ENCODE data around the gene CALR3. TPM values are rescaled to one million over a fixed set of nuclear protein-coding genes. Genes with fewer than 3 reads are reported as not detected.

CALR3 gene
- total RNA-seq, 2 experiments from 2014 or later: not detected

GRCh38 chr19:16532440-16533234 is 36.7 kb upstream of the CALR3 start:
- Mint-ChIP-seq H3K9me3 (no peaks in the 10 kb centered on the region), H3K27me3 (no peaks in the 10 kb centered on the region), H3K4me1 (peaks cover 2% of the 10 kb centered on the region), H3K27ac (no peak overlapping the region), H3K36me3 (ENCODE audit: low read depth) (peaks cover 57% of the 10 kb centered on the region), H3K4me3 (no peak overlapping the region)
- no peak for DNase-seq
- CTCF ChIA-PET: interaction anchor here (0.6 to 1.4 kb wide), 2 partner anchors 9 to 207 kb away, joined by 3 to 6 read pairs; no protein-coding TSS in a partner anchor
- POLR2A ChIA-PET: no interaction called here

- H3K36me3 Mint-ChIP-seq (ENCODE audit: low read depth): peaks cover 50% of the 10 kb centered on the region
- ChIA-PET POLR2A (no interaction called here), CTCF (no interaction called here)
- no peak for DNase-seq
- no peak overlapping the region for H3K27ac Mint-ChIP-seq
- no peak overlapping the region for H3K4me3 Mint-ChIP-seq
- no peaks in the 10 kb centered on the region for H3K4me1 Mint-ChIP-seq
- no peaks in the 10 kb centered on the region for H3K9me3 Mint-ChIP-seq
- no peaks in the 10 kb centered on the region for H3K27me3 Mint-ChIP-seq
Measured at GRCh38 chr19:16531380-16531669, 35.4 kb upstream of the CALR3 start.

GRCh38 chr19:16530540-16531379 is 34.8 kb upstream of the CALR3 start:
- H3K27ac Mint-ChIP-seq: no peak overlapping the region
- no peak for DNase-seq
- CTCF ChIA-PET: no interaction called here
- no peak overlapping the region for H3K4me3 Mint-ChIP-seq
- POLR2A ChIA-PET: no interaction called here
- H3K36me3 Mint-ChIP-seq (ENCODE audit: low read depth): peaks cover 46% of the 10 kb centered on the region
- no peaks in the 10 kb centered on the region for H3K4me1 Mint-ChIP-seq
- H3K9me3 Mint-ChIP-seq: no peaks in the 10 kb centered on the region
- H3K27me3 Mint-ChIP-seq: no peaks in the 10 kb centered on the region

GRCh38 chr19:16529466-16530144 is 33.6 kb upstream of the CALR3 start:
- POLR2A ChIA-PET: no interaction called here
- peaks cover 42% of the 10 kb centered on the region for H3K36me3 Mint-ChIP-seq (ENCODE audit: low read depth)
- no peak overlapping the region for H3K4me3 Mint-ChIP-seq
- no peaks in the 10 kb centered on the region for H3K9me3 Mint-ChIP-seq
- H3K4me1 Mint-ChIP-seq: no peaks in the 10 kb centered on the region
- DNase-seq: no peak
- CTCF ChIA-PET: interaction anchor here (0.6 kb wide), 1 partner anchor 55 kb away, joined by 4 read pairs; no protein-coding TSS in a partner anchor
- no peaks in the 10 kb centered on the region for H3K27me3 Mint-ChIP-seq
- no peak overlapping the region for H3K27ac Mint-ChIP-seq

- ChIA-PET POLR2A (no interaction called here), CTCF (interaction anchor here (0.6 to 1.4 kb wide), 4 partner anchors 13 to 188 kb away, joined by 3 to 4 read pairs (median 4); no protein-coding TSS in a partner anchor)
- H3K4me1 Mint-ChIP-seq: no peaks in the 10 kb centered on the region
- DNase-seq: peak; percentile 55
- no peaks in the 10 kb centered on the region for H3K27me3 Mint-ChIP-seq
- no peak overlapping the region for H3K4me3 Mint-ChIP-seq
- peaks cover 43% of the 10 kb centered on the region for H3K36me3 Mint-ChIP-seq (ENCODE audit: low read depth)
- H3K9me3 Mint-ChIP-seq: no peaks in the 10 kb centered on the region
- no peak overlapping the region for H3K27ac Mint-ChIP-seq
Measured at GRCh38 chr19:16527971-16528521, 32.1 kb upstream of the CALR3 start.

GRCh38 chr19:16527334-16527935 is 31.5 kb upstream of the CALR3 start:
- Mint-ChIP-seq H3K27ac (no peak overlapping the region), H3K4me1 (no peaks in the 10 kb centered on the region), H3K36me3 (ENCODE audit: low read depth) (peaks cover 45% of the 10 kb centered on the region), H3K4me3 (no peak overlapping the region), H3K27me3 (no peaks in the 10 kb centered on the region), H3K9me3 (no peaks in the 10 kb centered on the region)
- DNase-seq: no peak
- ChIA-PET CTCF (interaction anchor here (0.6 to 1.4 kb wide), 3 partner anchors 54 to 189 kb away, joined by 3 to 4 read pairs (median 3); no protein-coding TSS in a partner anchor), POLR2A (no interaction called here)

GRCh38 chr19:16525751-16526481 is 29.9 kb upstream of the CALR3 start:
- ChIA-PET POLR2A (no interaction called here), CTCF (interaction anchor here (0.5 kb wide), 1 partner anchor 210 kb away, joined by 4 read pairs; no protein-coding TSS in a partner anchor)
- Mint-ChIP-seq H3K27me3 (no peaks in the 10 kb centered on the region), H3K27ac (no peak overlapping the region), H3K36me3 (ENCODE audit: low read depth) (peaks cover 42% of the 10 kb centered on the region), H3K4me1 (no peaks in the 10 kb centered on the region), H3K9me3 (no peaks in the 10 kb centered on the region), H3K4me3 (no peak overlapping the region)
- DNase-seq: no peak

- no peaks in the 10 kb centered on the region for H3K4me1 Mint-ChIP-seq
- ChIA-PET CTCF (no interaction called here), POLR2A (no interaction called here)
- no peaks in the 10 kb centered on the region for H3K27me3 Mint-ChIP-seq
- H3K4me3 Mint-ChIP-seq: no peak overlapping the region
- H3K9me3 Mint-ChIP-seq: no peaks in the 10 kb centered on the region
- DNase-seq: no peak
- H3K27ac Mint-ChIP-seq: no peak overlapping the region
- peaks cover 46% of the 10 kb centered on the region for H3K36me3 Mint-ChIP-seq (ENCODE audit: low read depth)
Measured at GRCh38 chr19:16524991-16525734, 29.2 kb upstream of the CALR3 start.

- H3K36me3 Mint-ChIP-seq (ENCODE audit: low read depth): peaks cover 48% of the 10 kb centered on the region
- CTCF ChIA-PET: no interaction called here
- no peaks in the 10 kb centered on the region for H3K4me1 Mint-ChIP-seq
- H3K4me3 Mint-ChIP-seq: no peak overlapping the region
- no peak for DNase-seq
- H3K27ac Mint-ChIP-seq: no peak overlapping the region
- POLR2A ChIA-PET: no interaction called here
- H3K9me3 Mint-ChIP-seq: no peaks in the 10 kb centered on the region
- H3K27me3 Mint-ChIP-seq: no peaks in the 10 kb centered on the region
Measured at GRCh38 chr19:16522559-16523377, 26.8 kb upstream of the CALR3 start.

GRCh38 chr19:16521715-16522289 is 25.8 kb upstream of the CALR3 start:
- Mint-ChIP-seq H3K27ac (peak overlapping the region; percentile 50), H3K9me3 (no peaks in the 10 kb centered on the region), H3K4me1 (peaks cover 5% of the 10 kb centered on the region), H3K4me3 (no peak overlapping the region), H3K27me3 (no peaks in the 10 kb centered on the region), H3K36me3 (ENCODE audit: low read depth) (peaks cover 48% of the 10 kb centered on the region)
- CTCF ChIA-PET: no interaction called here
- POLR2A ChIA-PET: no interaction called here
- DNase-seq: no peak
